Liver (tissue), 9 donors: ENCODE data around the gene FLRT2. TPM values are rescaled to one million over a fixed set of nuclear protein-coding genes. Genes with fewer than 3 reads are reported as not detected.

Experiments
- DNase-seq: peaks from one replicate; pipeline ENCODE4 v3.0.0-alpha.2; 2017; ENCODE audit warnings: low spot score
- H3K27ac ChIP-seq, 2 donors: one replicate each; pipeline ENCODE4 v1.7.0; 2013; ENCODE audit warnings: inconsistent platforms in 2 of 2, low read length in 2 of 2, control low read depth in 1 of 2, low read depth in 1 of 2, mild to moderate bottlenecking in 1 of 2
- H3K27me3 ChIP-seq, 4 donors: one replicate each; pipeline versions ENCODE4 v1.6.1 to v1.7.0; 2013; ENCODE audit warnings: low read length in 3 of 4, inconsistent platforms in 1 of 4, mild to moderate bottlenecking in 1 of 4, moderate library complexity in 1 of 4; ENCODE audit not compliant: control insufficient read depth in 4 of 4, insufficient read depth in 4 of 4
- H3K36me3 ChIP-seq, 4 donors: one replicate each; pipeline versions ENCODE4 v1.6.1 to v1.7.0; 2013; ENCODE audit warnings: low read length in 3 of 4, mild to moderate bottlenecking in 3 of 4, low read depth in 1 of 4, moderate library complexity in 1 of 4; ENCODE audit not compliant: control insufficient read depth in 4 of 4, insufficient read depth in 3 of 4
- H3K4me1 ChIP-seq, 4 donors: one replicate each; pipeline versions ENCODE4 v1.6.1 to v1.7.0; 2013; ENCODE audit warnings: low read length in 3 of 4, mild to moderate bottlenecking in 3 of 4, moderate library complexity in 1 of 4; ENCODE audit not compliant: control insufficient read depth in 4 of 4, insufficient read depth in 4 of 4
- H3K4me3 ChIP-seq, 3 donors: one replicate each; pipeline versions ENCODE4 v1.6.1 to v1.7.0; 2013; ENCODE audit warnings: low read length in 3 of 3, control low read depth in 1 of 3, low read depth in 1 of 3, mild to moderate bottlenecking in 1 of 3
- H3K9ac ChIP-seq, 2 donors: one replicate each; pipeline ENCODE4 v1.7.0; 2013; ENCODE audit warnings: low read length in 2 of 2, mild to moderate bottlenecking in 2 of 2, moderate library complexity in 2 of 2, control low read depth in 1 of 2, low read depth in 1 of 2
- H3K9me3 ChIP-seq, 4 donors: one replicate each; pipeline versions ENCODE4 v1.6.1 to v1.7.0; 2013; ENCODE audit warnings: low read length in 3 of 4; ENCODE audit not compliant: control insufficient read depth in 4 of 4
- ATF3 ChIP-seq: IDR thresholded peaks from 2 replicates; pipeline ENCODE4 v1.6.1; 2016; ENCODE audit warnings: antibody characterized with exemption
- CTCF ChIP-seq: fragments of 150-350 bp; IDR thresholded peaks from 2 replicates; pipeline ENCODE4 v1.5.1; 2017; ENCODE audit warnings: improper control_type of control experiment, low read depth, low read length; ENCODE audit not compliant: missing input control
- EGR1 ChIP-seq, 2 donors: IDR thresholded peaks; 2 replicates each; pipeline ENCODE4 v1.6.1; 2016 to 2018; ENCODE audit warnings: antibody characterized with exemption in 2 of 2, low read depth in 2 of 2
- FOXA1 ChIP-seq: IDR thresholded peaks from 2 replicates; pipeline ENCODE4 v1.6.1; 2016; ENCODE audit warnings: antibody characterized with exemption
- FOXA2 ChIP-seq: IDR thresholded peaks from 2 replicates; pipeline ENCODE4 v1.6.1; 2016; ENCODE audit warnings: antibody characterized with exemption
- GABPA ChIP-seq, 2 donors: IDR thresholded peaks in 1 of 2; conservative IDR thresholded peaks in 1 of 2; 2 replicates each; pipeline ENCODE4 v1.6.1; 2016; ENCODE audit warnings: antibody characterized with exemption in 2 of 2, mild to moderate bottlenecking in 1 of 2, moderate library complexity in 1 of 2
- HNF4A ChIP-seq, 2 donors: conservative IDR thresholded peaks; 2 replicates each; pipeline ENCODE4 v1.6.1; 2016; ENCODE audit warnings: antibody characterized with exemption in 2 of 2, mild to moderate bottlenecking in 2 of 2
- HNF4G ChIP-seq: IDR thresholded peaks from 2 replicates; pipeline ENCODE4 v1.6.1; 2016; ENCODE audit warnings: antibody characterized with exemption
- JUND ChIP-seq, 2 donors: IDR thresholded peaks; 2 replicates each; pipeline ENCODE4 v1.6.1; 2016; ENCODE audit warnings: antibody characterized with exemption in 2 of 2
- MAX ChIP-seq: IDR thresholded peaks from 2 replicates; pipeline ENCODE4 v1.6.1; 2016; ENCODE audit warnings: antibody characterized with exemption
- NR2F2 ChIP-seq: IDR thresholded peaks from 2 replicates; pipeline ENCODE4 v1.6.1; 2016; ENCODE audit warnings: antibody characterized with exemption
- RAD21 ChIP-seq, 2 donors: IDR thresholded peaks; 2 replicates each; pipeline ENCODE4 v1.6.1; 2016; ENCODE audit warnings: antibody characterized with exemption in 2 of 2, mild to moderate bottlenecking in 2 of 2
- REST ChIP-seq: IDR thresholded peaks from 2 replicates; pipeline ENCODE4 v1.6.1; 2016; ENCODE audit warnings: antibody characterized with exemption, mild to moderate bottlenecking
- RXRA ChIP-seq, 2 donors: IDR thresholded peaks; 2 replicates each; pipeline ENCODE4 v1.6.1; 2017 to 2018; ENCODE audit warnings: antibody characterized with exemption in 2 of 2, mild to moderate bottlenecking in 1 of 2
- SP1 ChIP-seq: IDR thresholded peaks from 2 replicates; pipeline ENCODE4 v1.6.1; 2018; ENCODE audit warnings: antibody characterized with exemption, mild to moderate bottlenecking
- TAF1 ChIP-seq: conservative IDR thresholded peaks from 2 replicates; pipeline ENCODE4 v1.6.1; 2016; ENCODE audit warnings: antibody characterized with exemption, mild to moderate bottlenecking
- YY1 ChIP-seq: IDR thresholded peaks from 2 replicates; pipeline ENCODE4 v1.6.1; 2016; ENCODE audit warnings: antibody characterized with exemption, mild to moderate bottlenecking
- WGBS: extraction: QIAGEN DNeasy Blood & Tissue Kit; methylation state at CpG from one replicate; pipeline ENCODE4 v1.1.7; 2013; 5-methylcytosine and 5-hydroxymethylcytosine counted together
- polyA plus RNA-seq, 2 donors: library from polyadenylated mRNA; stranded (reverse) in 1 of 2; unstranded in 1 of 2; fragments of 200-250 nt in 1 of 2; fragments of >200 nt in 1 of 2; fragmentation: Nextera tagmentation in 1 of 2; extraction: Ambion mirVana in 1 of 2; gene quantifications; one replicate each; pipeline versions ENCODE4 v1.2.1 to v1.2.3, GENCODE V29; 2013 to 2015
- total RNA-seq, 2 donors: library from RNA; depleted of rRNA; stranded (reverse); fragments of >200 nt; gene quantifications; one replicate each; pipeline ENCODE4 v1.2.3, GENCODE V29; 2014
- TF ChIP-seq, protein P1 (sequence below): IDR thresholded peaks from 2 replicates; pipeline ENCODE4 v1.6.1; 2016; ENCODE audit warnings: antibody characterized with exemption
- donor health status: healthy.
- donor health status: healthy.
- donor health status: healthy.
- donor health status: healthy.
- donor health status: healthy.

Gene FLRT2
- total and polyA plus RNA-seq, 4 donors: 0.90 to 8.2 (median 1.8) TPM

GRCh38 chr14:85546390-85546789 lies 16.4 kb downstream of the FLRT2 start:
- no peak overlapping the region for H3K4me3 ChIP-seq
- no peak overlapping the region for H3K9ac ChIP-seq
- H3K27ac ChIP-seq: no peak overlapping the region
- H3K4me1 ChIP-seq: no peaks in the 10 kb centered on the region
- H3K27me3 ChIP-seq: peaks cover 0 to 2% (median 0%) of the 10 kb centered on the region in 4 donors
- 81% methylated on average over 3 of the region's 3 CpGs for WGBS
- H3K36me3 ChIP-seq: no peaks in the 10 kb centered on the region
- no peaks in the 10 kb centered on the region for H3K9me3 ChIP-seq
- TF ChIP-seq, protein P1, sequence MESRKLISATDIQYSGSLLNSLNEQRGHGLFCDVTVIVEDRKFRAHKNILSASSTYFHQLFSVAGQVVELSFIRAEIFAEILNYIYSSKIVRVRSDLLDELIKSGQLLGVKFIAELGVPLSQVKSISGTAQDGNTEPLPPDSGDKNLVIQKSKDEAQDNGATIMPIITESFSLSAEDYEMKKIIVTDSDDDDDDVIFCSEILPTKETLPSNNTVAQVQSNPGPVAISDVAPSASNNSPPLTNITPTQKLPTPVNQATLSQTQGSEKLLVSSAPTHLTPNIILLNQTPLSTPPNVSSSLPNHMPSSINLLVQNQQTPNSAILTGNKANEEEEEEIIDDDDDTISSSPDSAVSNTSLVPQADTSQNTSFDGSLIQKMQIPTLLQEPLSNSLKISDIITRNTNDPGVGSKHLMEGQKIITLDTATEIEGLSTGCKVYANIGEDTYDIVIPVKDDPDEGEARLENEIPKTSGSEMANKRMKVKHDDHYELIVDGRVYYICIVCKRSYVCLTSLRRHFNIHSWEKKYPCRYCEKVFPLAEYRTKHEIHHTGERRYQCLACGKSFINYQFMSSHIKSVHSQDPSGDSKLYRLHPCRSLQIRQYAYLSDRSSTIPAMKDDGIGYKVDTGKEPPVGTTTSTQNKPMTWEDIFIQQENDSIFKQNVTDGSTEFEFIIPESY: no peak
- no peak for TF ChIP-seq RAD21 (IDR thresholded peaks at IDR 0.05)
- no peak for TF ChIP-seq HNF4A (conservative IDR thresholded peaks at IDR 0.05)
- TF ChIP-seq TAF1: no peak
- TF ChIP-seq MAX: no peak
- no peak for TF ChIP-seq REST
- no peak for TF ChIP-seq RXRA (IDR thresholded peaks at IDR 0.05)
- TF ChIP-seq FOXA2: no peak
- no peak for TF ChIP-seq ATF3
- no peak for TF ChIP-seq HNF4G
- TF ChIP-seq NR2F2: no peak
- TF ChIP-seq GABPA (IDR thresholded peaks at IDR 0.05 in 1 of 2, conservative IDR thresholded peaks at IDR 0.05 in 1 of 2): no peak
- TF ChIP-seq FOXA1: no peak
- no peak for TF ChIP-seq YY1
- TF ChIP-seq EGR1 (IDR thresholded peaks at IDR 0.05; ENCODE audit: low read depth in 2 of 2): no peak
- no peak for TF ChIP-seq CTCF
- TF ChIP-seq JUND (IDR thresholded peaks at IDR 0.05): no peak
- no peak for TF ChIP-seq SP1
- DNase-seq: no peak
